Ishikawa (cell line): Measurements from ENCODE around the gene TMEM63A.
A peak's percentile ranks its signal among the peaks of the same experiment; 100 is the strongest.

Source experiments
- CEBPB ChIP-seq: IDR thresholded peaks from 2 replicates; pipeline ENCODE4 v1.6.1; 2012
- CREB1 ChIP-seq: IDR thresholded peaks from 2 replicates; pipeline ENCODE4 v1.6.1; 2012; ENCODE audit warnings: low read depth
- EGR1 ChIP-seq: IDR thresholded peaks from 2 replicates; pipeline ENCODE4 v1.6.1; 2012
- EP300 ChIP-seq: IDR thresholded peaks from 2 replicates; pipeline ENCODE4 v1.6.1; 2012; ENCODE audit warnings: borderline replicate concordance
- FOXM1 ChIP-seq: IDR thresholded peaks from 2 replicates; pipeline ENCODE4 v1.6.1; 2012; ENCODE audit warnings: low read depth, borderline replicate concordance
- MAX ChIP-seq: IDR thresholded peaks from 2 replicates; pipeline ENCODE4 v1.6.1; 2012
- NFIC ChIP-seq: IDR thresholded peaks from 2 replicates; pipeline ENCODE4 v1.6.1; 2012
- RAD21 ChIP-seq: IDR thresholded peaks from 2 replicates; pipeline ENCODE4 v1.6.1; 2012; ENCODE audit warnings: low read depth
- REST ChIP-seq: IDR thresholded peaks from 2 replicates; pipeline ENCODE4 v1.6.1; 2012; ENCODE audit warnings: low read depth, mild to moderate bottlenecking
- TAF1 ChIP-seq: IDR thresholded peaks from 2 replicates; pipeline ENCODE4 v1.6.1; 2012; ENCODE audit warnings: low read depth, mild to moderate bottlenecking
- TCF12 ChIP-seq: IDR thresholded peaks from 2 replicates; pipeline ENCODE4 v1.6.1; 2012; ENCODE audit warnings: low read depth
- TEAD4 ChIP-seq: IDR thresholded peaks from 2 replicates; pipeline ENCODE4 v1.6.1; 2012
- USF1 ChIP-seq: IDR thresholded peaks from 2 replicates; pipeline ENCODE4 v1.6.1; 2012
- YY1 ChIP-seq: IDR thresholded peaks from 2 replicates; pipeline ENCODE4 v1.6.1; 2012; ENCODE audit warnings: low read depth
- ZBTB7A ChIP-seq: IDR thresholded peaks from 2 replicates; pipeline ENCODE4 v1.6.1; 2012; ENCODE audit warnings: low read depth

Gene TMEM63A

DNA sequence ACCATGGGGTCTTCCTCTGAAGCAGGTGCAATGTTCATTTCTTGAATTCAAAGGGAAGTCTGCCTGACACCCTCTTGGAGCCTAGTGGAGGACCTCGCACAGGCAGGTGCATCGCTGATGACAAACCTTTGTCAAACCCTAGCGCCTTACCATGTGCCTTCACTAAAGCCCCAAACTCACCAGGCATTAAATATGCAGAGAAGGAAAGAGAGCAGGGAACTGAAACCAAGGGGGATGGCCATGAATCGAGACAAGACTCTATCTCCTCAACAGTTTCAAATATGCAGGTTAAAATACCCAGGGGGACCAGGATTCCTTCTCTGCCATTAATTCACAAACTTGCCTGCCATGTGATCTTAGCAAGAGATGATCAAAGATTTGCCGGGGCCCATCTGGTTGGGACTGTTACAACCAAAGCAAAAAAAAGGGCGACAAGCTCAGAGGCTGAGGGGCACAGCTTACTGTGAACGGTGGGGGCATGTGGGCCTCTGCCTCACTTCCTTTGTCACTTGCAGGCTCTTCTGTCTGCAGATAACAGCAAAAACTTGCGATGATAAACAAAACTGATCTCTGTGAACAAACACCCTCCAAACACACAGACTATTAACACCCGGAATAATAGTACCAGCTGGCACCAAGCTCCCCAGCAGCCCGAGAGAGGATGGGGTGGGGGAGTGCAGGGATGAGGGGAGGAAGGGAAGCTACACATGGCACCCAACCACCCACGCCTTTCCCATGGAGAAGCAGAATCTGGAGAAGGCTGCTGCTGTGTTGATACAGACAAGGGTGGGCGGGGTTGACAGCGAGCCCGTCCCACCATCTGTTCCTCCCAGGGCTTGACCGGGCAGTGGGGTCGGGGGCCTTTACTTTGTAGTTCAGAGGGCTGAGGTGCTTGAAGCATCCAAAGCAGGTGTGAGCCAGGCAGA is 33.9 kb downstream of the TMEM63A start:
- TF ChIP-seq CEBPB, result no peak
- TF ChIP-seq TAF1, result no peak

GRCh38 chr1:225847610-225848009 is 34.6 kb downstream of the TMEM63A start:
- no peak for TF ChIP-seq ZBTB7A
- no peak for TF ChIP-seq YY1
- no peak for TF ChIP-seq MAX
- no peak for TF ChIP-seq TEAD4
- no peak for TF ChIP-seq TCF12
- TF ChIP-seq CEBPB, result no peak
- no peak for TF ChIP-seq USF1
- TF ChIP-seq TAF1, result no peak

DNA sequence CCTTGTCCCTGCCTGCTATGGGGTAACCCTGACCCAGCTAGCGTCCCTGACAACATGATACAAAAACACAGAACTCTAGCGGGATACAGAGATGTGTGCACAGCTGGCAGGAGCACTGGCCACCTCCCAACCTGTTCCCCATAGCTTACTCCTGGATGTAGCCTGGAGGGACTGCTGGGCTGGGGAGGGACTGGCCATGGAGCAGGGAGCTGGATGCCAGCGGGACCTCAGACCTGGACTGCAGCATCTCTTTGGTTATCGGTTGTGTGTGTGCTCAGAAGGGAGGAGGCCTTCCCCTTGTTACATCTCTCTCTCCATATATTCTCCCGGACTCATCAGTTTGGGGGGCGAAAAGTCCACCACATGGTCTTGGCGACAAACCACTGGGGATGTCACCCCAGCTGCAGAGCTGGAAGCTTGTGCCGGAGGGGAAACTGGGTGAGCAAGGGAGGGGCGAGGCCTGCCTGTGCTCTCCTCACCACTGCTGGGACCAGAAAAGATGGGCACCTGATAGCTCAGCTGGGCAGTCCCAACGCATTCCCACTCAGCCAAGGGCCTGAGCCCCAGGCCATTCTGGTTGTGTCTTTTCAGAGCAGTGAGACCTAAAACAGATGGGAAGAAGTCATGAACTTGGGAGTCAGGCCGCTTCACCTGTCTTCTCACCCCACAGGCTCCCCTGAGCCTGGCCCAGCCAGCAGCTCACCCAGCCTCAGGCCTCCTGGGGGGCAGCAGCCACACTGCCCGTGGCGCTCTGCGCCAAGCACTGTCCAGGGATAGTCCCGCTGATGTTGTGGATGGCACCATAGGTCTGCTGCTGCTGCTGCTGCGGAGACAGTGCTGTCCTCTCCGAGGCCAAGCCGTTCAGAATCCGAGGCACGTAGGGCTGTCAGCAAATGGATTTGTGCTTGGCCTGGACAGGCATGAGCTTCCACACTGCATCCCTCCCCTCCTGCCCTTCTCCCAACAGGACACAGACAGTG is 35.6 kb downstream of the TMEM63A start:
- TF ChIP-seq REST (no peak), MAX (no peak), EGR1 (no peak), TCF12 (no peak), YY1 (no peak), RAD21 (no peak), CEBPB (no peak), ZBTB7A (no peak), TEAD4 (no peak), TAF1 (no peak)

DNA sequence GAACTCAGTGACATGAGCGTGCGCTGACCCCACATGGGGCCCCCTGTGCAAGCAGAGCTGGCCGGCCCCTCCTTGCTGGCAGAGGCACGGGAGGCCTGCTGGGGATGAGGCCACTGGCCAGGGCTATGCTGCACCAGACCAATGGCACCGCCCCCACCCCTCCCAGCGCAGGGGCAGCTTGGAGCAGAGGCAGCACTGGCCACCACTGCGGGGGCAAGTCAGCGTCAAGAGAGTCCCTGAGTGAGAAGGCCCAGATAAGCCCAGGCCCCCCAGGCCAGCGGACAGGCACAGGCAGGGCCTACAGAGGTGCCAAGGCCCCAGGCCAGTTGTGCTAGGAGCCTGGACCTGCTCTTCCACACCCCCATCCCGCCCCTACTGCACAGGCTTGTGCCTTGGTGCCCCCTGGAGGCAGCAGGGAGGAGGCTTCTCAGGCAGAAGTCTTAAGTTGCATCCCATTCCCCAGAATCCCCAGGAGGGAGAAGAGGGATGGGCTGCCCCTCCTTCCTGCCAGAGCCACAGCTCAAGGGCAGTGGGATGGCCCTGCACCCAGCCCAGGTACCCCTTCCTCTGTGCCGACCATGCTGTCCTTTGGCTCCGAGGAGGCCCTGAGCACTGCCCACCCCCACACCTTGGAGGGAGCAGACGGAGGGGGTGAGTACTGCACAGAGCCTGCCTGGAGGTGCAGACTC is 36.5 kb downstream of the TMEM63A start:
- TF ChIP-seq ZBTB7A, result 0 out of 2 replicates have a peak, but pooled peaks have one; percentile 29
- TF ChIP-seq MAX, result no peak
- TF ChIP-seq RAD21, result peak; percentile 86
- no peak for TF ChIP-seq TEAD4

GRCh38 chr1:225845097-225845496 is 37.1 kb downstream of the TMEM63A start:
- TF ChIP-seq CEBPB (no peak), USF1 (no peak), FOXM1 (no peak), YY1 (no peak), REST (no peak), EP300 (no peak), MAX (no peak), EGR1 (no peak), TAF1 (no peak), TCF12 (no peak), RAD21 (no peak), ZBTB7A (no peak), TEAD4 (no peak), CREB1 (no peak), NFIC (no peak)
